Stimulated activated CD4-positive, alpha-beta T cell treated with anti-CD3 and anti-CD28 coated beads, Interleukin-1b, Interleukin-23, amount 100 ng/mL, for 24 hours (primary cell): ENCODE data around the gene ZNF708.
"Not testable (repeated sequence)": the region's sequence is repeated elsewhere in the genome, so short reads cannot be mapped to it uniquely, and the experiment has no call there.

ENCODE experiments used
- DNase-seq, 4 experiments: peaks; one replicate each; pipeline ENCODE4 v3.0.0-alpha.2; 2020; ENCODE audit warnings: low read depth in 4 of 4, low spot score in 1 of 4

ZNF708 gene

GRCh38 chr19:21328885-21329605 is at the start of gene ZNF708:
TSS of gene ZNF708 (minus strand) at chr19:21329410. CDS start at chr19:21329212, 198 bp downstream.
- DNase-seq: peak; percentile 34 to 74 (median 50)

GRCh38 chr19:21362291-21362690 is 33.1 kb upstream of the ZNF708 start:
- no peak for DNase-seq

GRCh38 chr19:21358768-21359451 is 29.7 kb upstream of the ZNF708 start, which contains the start of gene ZNF738:
TSS of gene ZNF738 (plus strand) at chr19:21359000. CDS start at chr19:21359141, 141 bp downstream.
- DNase-seq: peak; percentile 55 to 75 (median 69)

GRCh38 chr19:21352830-21353229 is 23.6 kb upstream of the ZNF708 start:
- DNase-seq: no peak

GRCh38 chr19:21344841-21345240 is 15.6 kb upstream of the ZNF708 start:
- DNase-seq: not testable (repeated sequence)

GRCh38 chr19:21335721-21336120 is 6.5 kb upstream of the ZNF708 start:
- DNase-seq: no peak

- DNase-seq: no peak
Observed at GRCh38 chr19:21328406-21328805, 804 bp downstream of the ZNF708 start.

- DNase-seq: no peak
Observed at GRCh38 chr19:21326169-21326568, 3.0 kb downstream of the ZNF708 start.

GRCh38 chr19:21323000-21323399 is 6.2 kb downstream of the ZNF708 start:
- no peak for DNase-seq

- no peak for DNase-seq
Observed at GRCh38 chr19:21322528-21322927, 6.7 kb downstream of the ZNF708 start.

- no peak for DNase-seq
Observed at GRCh38 chr19:21321996-21322395, 7.2 kb downstream of the ZNF708 start.

GRCh38 chr19:21321134-21321533 is 8.1 kb downstream of the ZNF708 start:
- no peak for DNase-seq

GRCh38 chr19:21317821-21318220 is 11.4 kb downstream of the ZNF708 start:
- DNase-seq: no peak

GRCh38 chr19:21314676-21315075 is 14.5 kb downstream of the ZNF708 start:
- no peak for DNase-seq

- not testable (repeated sequence) for DNase-seq
Observed at GRCh38 chr19:21312807-21313206, 16.4 kb downstream of the ZNF708 start.

- DNase-seq: no peak
Observed at GRCh38 chr19:21308773-21309172, 20.4 kb downstream of the ZNF708 start.

- not testable (repeated sequence) for DNase-seq
Observed at GRCh38 chr19:21306881-21307479, 22.2 kb downstream of the ZNF708 start.

GRCh38 chr19:21293768-21294167 is 35.4 kb downstream of the ZNF708 start:
- not testable (repeated sequence) for DNase-seq

- no peak for DNase-seq
Observed at GRCh38 chr19:21269813-21270212, 59.4 kb downstream of the ZNF708 start.

GRCh38 chr19:21264891-21265290 is 64.3 kb downstream of the ZNF708 start:
- DNase-seq: no peak

GRCh38 chr19:21264416-21264815 is 64.8 kb downstream of the ZNF708 start:
- DNase-seq: no peak

- not testable (repeated sequence) for DNase-seq
Observed at GRCh38 chr19:21260848-21261381, 68.3 kb downstream of the ZNF708 start.
